NK-92 (cell line): Measurements from ENCODE around the gene SBK2.

Source experiments
- DNase-seq: peaks from one replicate; lab custom pipeline; 2025; ENCODE audit not compliant: unreplicated experiment; lab: John Stamatoyannopoulos, UW

The SBK2 gene

DNA sequence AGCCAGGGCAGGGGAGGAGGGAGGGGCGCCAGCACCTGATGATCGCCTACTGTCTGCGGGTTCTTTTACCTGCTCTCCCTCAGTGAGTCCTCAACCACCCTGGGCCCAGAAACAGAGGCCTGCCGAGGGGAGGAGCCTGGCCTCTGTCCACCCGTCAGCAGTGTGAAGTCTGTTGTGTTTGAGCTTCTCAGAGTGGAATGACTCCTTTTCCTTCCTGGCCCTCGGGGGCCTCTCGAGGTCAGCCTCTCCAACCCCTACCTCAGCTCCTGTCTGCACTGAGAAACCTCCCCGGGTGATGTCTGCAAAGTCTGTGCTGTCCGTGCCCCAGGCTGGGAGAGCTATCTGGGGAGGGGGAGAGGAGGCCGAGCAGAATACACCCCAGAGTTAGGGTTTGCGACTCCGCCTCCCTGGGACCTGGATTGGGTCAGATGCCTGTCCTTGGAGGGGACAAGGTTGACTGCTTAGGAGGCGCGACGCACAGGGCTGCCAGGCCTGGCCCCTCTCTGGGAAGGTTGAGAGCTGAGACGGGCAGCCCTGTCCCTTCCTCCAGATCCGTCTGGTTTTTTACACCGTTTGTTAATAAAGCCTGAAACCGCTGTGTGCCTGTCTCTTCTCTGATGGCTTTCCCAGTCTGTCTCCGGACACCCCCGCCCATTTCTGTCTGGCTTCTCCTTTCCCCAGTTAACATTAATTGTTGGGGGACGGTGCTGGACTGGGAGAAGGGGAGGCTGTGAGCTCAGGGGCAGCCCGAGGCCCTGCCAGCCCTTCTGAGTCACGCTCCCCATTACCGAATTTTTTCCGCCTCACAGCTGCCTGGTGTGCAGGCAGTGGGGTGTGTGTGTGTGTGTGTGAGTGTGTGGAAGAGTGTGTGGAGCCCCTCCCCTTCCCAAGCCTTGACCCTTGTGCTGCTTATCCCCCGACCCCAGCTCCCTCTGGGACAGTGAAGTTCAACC is 49.7 kb downstream of the SBK2 start:
- no peak for DNase-seq

DNA sequence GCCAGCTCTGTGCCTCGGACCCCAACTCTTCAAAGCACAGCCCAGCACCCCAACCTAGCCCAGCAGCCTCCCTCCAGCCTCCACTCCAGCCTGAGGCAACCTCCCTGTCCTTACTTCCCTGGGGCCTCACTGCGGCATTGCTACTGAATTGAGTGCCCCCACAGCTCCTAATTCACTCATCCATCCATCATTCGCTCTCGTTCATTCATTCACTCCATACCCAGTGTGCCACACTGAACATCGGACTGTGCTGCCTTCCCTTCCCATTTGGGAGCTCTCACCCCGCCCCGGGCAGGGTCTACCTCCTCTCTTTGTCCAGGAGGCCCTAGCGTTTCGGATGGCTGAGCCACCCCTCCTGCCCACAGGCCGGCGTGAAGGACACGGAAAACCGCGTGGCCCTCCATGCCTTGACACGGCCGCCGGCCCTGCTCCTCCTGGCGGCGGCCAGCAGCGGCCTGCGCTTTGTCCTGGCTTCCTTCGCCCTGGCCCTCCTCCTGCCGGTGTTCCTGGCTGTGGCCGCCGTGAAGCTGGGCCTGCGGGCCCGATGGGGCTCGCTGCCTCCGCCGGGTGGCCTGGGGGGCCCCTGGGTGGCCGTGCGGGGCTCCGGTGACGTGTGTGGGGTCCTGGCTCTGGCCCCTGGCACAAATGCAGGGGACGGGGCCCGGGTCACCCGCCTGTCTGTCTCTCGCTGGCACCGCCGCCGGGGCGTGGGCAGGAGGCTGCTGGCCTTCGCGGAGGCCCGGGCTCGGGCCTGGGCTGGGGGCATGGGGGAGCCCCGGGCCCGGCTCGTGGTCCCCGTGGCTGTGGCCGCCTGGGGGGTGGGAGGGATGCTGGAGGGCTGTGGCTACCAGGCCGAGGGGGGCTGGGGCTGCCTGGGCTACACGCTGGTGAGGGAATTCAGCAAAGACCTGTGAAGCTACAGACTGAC is 50.6 kb downstream of the SBK2 start:
- DNase-seq, result no peak

DNA sequence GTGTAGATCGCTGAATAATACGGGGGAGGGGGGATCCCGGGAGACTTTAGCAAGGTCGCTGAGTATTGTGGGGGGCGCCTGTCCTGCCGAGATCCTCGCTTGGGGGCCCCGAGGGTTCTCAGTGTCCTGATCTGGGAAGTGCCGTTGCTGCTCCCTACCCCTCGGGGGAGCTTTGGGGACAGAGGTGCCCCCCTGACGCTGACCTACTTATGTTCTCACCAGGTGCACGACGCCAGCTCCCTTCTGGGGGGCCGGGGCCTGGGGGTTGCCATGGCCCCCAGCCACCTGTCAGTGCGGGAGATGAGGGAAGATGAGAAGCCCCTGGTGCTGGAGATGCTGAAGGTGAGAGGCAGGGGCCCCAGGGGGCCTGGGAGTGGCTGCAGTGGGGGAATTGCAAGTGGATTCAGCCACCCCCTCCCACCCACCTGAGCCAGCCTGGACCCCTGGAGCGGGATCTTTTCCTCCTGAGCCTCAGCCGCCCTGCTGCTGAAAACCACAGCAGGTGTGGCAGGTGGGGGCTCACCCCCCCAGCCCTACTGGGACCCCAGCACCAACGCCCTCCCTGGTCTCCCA is 51.4 kb downstream of the SBK2 start:
- DNase-seq, result no peak

DNA sequence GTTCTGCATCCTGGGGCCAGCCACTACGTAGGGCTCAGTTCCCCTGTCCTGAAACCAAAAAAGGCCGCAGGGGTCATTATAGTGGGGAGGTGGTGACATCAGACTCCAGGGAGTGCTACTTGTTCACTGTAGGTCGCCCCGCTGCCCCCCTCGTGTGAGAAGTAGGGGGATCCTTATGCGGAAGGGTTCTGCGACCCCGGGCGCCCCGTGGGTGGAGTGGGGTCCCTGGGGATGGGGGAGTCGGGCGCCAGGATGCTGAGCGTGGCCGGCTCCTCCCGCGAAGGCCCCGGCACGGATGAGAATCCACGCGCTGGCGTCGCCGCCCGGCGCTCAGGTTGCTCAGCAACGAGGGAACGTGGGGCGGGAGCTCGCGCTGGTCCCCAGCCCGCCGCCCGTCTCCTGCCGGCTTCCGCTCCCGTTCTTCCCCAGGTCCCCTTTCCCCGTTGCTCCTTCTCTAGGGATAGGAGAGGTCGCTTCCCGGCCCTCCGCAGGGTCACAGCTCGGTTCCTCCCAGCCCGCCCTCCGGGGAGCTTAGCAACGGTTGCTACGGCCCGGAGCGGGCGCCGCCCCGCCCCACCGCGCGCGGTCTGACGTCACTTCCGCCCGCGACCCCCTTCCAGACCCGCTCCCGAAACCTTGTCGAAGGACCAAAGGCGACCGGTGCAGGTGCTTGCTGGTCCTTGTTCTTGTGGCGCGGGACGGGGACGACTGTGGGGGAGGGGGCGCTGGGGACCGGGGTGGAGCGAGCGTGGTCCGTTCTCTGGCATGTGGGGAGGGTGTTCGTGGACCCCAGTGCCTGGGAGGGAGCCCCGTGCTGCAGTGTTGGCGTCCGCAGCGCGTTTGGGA is 52.1 kb downstream of the SBK2 start, which contains the start of gene NAT14:
NAT14 (plus strand) TSS at position 596 of the 846 bp plus-strand sequence. CDS start 521 bp downstream, outside the sequence.
- DNase-seq, result no peak

DNA sequence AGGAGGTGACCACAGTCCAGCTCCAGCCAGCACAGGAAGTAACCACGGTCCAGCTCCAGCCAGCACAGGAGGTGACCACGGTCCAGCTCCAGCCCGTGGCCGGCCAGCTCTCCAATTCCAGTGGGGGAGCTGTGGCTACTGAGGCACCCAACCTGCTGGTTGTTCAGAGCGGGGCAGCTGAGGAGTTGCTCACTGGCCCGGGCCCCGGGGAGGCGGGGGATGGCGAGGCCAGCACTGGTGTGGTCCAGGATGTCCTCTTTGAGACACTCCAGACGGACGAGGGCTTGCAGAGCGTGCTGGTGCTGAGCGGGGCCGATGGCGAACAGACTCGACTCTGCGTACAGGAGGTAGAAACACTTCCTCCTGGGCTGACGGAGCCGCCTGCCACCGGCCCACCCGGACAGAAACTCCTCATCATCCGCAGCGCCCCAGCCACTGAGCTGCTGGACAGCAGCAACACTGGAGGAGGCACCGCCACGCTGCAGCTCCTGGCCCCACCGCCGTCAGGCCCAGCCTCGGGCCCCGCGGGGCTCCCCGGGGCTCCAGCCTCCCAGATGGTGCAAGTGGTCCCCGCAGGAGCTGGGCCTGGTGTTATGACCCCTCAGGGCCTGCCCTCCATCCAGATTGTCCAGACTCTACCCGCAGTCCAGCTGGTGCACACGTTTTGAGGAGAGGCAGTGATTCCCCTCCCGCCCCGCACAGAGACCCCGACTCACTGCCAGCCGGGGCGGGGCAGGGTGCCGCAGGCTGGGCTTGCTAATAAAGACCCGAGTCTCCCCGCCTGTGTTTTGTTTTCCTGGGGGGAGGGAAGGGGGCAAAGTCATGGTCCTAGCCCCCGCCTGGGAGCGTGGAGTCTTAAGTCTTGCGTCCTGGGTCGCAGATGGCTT is 53.0 kb downstream of the SBK2 start:
- no peak for DNase-seq

DNA sequence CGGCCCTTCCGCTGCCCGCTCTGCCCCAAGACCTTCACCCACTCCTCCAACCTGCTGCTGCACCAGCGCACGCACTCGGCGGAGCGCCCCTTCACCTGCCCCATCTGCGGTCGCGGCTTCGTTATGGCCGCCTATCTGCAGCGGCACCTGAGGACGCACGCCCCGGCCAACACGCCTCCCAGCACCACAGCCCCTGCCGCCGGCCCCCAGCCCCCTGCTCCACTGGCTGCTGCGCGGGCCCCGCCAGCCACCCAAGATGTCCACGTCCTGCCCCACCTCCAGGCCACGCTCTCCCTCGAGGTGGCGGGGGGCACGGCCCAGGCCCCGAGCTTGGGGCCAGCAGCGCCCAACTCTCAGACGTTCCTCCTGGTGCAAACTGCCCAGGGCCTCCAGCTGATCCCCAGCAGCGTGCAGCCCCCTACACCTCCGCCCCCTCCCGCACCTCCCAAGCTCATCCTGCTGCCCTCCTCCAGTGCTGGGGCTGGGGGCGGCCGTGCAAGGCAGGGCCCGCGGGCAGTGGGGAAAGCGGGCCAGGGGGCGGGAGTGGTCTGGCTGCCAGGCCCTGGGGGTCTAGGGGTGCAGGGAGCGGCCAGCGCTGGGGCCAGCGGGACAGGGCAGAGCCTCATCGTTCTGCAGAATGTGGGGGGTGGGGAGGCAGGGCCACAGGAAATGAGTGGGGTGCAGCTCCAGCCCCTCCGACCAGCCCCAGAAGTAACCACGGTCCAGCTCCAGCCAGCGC is 53.8 kb downstream of the SBK2 start:
- no peak for DNase-seq

DNA sequence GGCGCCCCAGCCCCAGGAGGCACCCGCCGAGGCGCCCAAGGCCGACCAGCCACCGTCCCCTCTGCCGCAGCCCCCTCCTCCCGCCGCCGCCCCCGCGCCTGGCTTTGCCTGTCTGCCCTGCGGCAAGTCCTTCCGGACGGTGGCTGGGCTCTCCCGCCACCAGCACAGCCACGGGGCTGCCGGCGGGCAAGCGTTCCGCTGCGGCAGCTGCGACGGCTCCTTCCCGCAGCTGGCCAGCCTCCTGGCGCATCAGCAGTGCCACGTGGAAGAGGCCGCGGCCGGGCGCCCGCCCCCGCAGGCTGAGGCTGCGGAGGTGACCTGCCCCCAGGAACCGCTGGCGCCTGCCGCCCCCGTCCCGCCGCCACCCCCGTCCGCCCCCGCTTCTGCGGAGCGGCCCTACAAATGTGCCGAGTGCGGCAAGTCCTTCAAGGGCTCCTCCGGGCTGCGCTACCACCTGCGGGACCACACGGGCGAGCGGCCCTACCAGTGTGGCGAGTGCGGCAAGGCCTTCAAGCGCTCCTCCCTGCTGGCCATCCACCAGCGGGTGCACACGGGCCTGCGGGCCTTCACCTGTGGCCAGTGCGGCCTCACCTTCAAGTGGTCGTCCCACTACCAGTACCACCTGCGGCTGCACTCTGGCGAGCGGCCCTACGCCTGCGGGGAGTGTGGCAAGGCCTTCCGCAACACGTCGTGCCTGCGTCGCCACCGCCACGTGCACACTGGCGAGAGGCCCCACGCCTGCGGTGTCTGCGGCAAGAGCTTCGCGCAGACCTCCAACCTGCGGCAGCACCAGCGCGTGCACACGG is 54.6 kb downstream of the SBK2 start:
- no peak for DNase-seq

DNA sequence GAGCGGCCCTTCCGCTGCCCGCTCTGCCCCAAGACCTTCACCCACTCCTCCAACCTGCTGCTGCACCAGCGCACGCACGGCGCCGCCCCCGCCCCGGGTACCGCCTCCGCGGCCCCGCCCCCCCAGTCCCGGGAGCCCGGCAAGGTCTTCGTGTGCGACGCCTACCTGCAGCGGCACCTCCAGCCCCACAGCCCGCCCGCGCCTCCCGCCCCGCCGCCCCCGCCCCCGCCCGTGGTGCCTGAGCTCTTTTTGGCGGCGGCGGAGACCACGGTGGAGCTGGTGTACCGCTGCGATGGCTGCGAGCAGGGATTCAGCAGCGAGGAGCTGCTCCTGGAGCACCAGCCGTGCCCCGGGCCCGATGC is 55.2 kb downstream of the SBK2 start:
- DNase-seq, result no peak

DNA sequence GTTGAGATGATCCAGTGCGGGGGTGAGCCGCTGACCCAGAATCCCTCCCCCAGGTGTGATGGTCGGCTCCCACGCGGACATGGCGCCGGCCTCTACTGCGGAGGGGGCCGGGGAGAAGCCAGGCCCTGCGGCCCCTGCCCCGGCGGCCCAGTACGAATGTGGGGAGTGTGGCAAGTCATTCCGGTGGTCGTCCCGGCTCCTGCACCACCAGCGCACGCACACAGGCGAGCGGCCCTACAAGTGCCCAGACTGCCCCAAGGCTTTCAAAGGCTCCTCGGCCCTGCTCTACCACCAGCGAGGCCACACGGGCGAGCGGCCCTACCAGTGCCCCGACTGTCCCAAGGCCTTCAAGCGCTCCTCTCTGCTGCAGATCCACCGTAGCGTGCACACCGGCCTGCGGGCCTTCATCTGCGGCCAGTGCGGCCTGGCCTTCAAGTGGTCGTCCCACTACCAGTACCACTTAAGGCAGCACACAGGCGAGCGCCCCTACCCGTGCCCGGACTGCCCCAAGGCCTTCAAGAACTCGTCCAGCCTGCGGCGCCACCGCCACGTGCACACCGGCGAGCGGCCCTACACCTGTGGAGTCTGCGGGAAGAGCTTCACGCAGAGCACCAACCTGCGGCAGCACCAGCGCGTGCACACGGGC is 55.7 kb downstream of the SBK2 start:
- DNase-seq, result no peak

DNA sequence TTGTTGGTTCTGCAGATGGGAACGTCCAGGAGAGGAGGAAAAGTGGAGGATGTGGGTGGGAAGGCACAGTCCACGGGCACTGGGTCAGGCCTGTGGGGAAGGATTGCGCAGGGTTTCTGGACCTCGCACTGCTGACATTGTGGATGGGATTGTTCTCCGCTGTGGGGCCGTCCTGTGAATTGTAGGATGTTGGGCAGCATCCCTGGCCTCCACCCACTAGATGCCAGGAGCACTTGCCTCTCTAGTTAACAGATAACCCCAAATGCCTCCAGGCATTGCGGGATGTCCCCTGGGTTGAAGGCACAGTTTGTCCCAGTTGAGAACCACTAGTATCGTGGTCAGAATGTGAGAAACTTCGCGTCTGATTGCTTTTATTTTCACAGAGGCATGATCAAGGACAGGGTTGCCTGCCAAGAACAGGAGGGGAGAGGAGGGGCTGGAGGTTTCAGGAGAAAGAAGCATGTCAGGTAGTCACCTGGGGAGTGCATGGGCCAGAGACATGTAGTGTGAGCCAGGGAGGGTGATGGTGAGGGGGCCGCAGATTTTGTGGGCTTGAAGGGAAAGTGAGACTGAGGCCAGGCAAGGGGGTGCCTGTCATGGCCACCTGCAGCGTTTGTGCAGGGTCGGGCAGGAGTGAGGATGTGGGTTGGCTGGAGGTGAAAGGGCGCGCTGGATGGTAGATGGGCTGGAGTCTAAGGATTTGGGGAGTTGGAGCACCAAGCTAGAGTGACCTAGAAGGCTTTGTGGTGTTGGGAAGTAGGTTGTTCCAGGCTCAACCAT is 57.3 kb downstream of the SBK2 start:
- no peak for DNase-seq

DNA sequence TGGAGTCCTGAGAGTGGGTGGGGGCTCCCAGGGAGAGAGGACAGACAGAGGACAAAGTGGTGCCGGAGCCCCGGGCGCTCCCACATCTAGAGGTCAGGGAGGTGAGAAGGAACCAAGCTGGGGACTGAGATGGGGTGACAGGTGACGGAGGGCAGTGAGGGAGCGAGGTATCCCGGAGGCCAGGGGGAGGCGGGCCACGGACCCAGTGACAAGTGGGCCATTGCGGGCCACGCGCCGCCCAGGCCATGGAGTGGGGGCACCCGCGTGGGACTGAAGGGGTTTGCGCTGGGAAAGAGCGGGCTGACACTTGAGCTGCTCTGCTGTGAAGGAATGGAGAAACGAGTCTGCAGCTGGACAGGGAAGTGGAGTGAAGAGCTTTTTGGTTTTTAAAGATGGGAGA is 57.9 kb downstream of the SBK2 start:
- DNase-seq, result no peak
